Glutamatergic neuron (in vitro differentiated cells): ENCODE results near the gene LPIN2. TPM values are rescaled to one million over a fixed set of nuclear protein-coding genes. Genes with fewer than 3 reads are reported as not detected.

ENCODE experiments used
- DNase-seq: peaks from one replicate; pipeline ENCODE4 v3.0.0; 2022
- H3K27ac Mint-ChIP-seq: one replicate; pipeline ENCODE4 v1.8.0; 2020; ENCODE audit warnings: mild to moderate bottlenecking, mixed read lengths, inconsistent platforms; ENCODE audit not compliant: unreplicated experiment
- H3K27me3 Mint-ChIP-seq: one replicate; pipeline ENCODE4 v1.8.0; 2020; ENCODE audit warnings: mild to moderate bottlenecking, moderate library complexity, mixed read lengths, inconsistent platforms; ENCODE audit not compliant: unreplicated experiment
- H3K36me3 Mint-ChIP-seq: one replicate; pipeline ENCODE4 v1.8.0; 2020; ENCODE audit warnings: mild to moderate bottlenecking, mixed read lengths, inconsistent platforms; ENCODE audit not compliant: unreplicated experiment
- H3K4me1 Mint-ChIP-seq: one replicate; pipeline ENCODE4 v1.8.0; 2020; ENCODE audit warnings: mild to moderate bottlenecking, low read depth, mixed read lengths, inconsistent platforms; ENCODE audit not compliant: unreplicated experiment
- H3K4me3 Mint-ChIP-seq: one replicate; pipeline ENCODE4 v1.8.0; 2020; ENCODE audit warnings: mild to moderate bottlenecking, mixed read lengths, inconsistent platforms; ENCODE audit not compliant: unreplicated experiment
- H3K9me3 Mint-ChIP-seq: one replicate; pipeline ENCODE4 v1.8.0; 2020; ENCODE audit warnings: mild to moderate bottlenecking, moderate library complexity, mixed read lengths, inconsistent platforms; ENCODE audit not compliant: unreplicated experiment
- total RNA-seq: library from RNA; stranded (reverse); fragmentation: NEBNext Ultra II Directional; extraction: Animal tissue kit (Norgen Biotek cat#: 25700); gene quantifications from one replicate; pipeline ENCODE4 v1.2.1, GENCODE V29; 2021; ENCODE audit not compliant: unreplicated experiment
- TF ChIP-seq, protein P1 (sequence below): fragments of 200-600 bp; sonication (generic); IDR thresholded peaks from one replicate; pipeline ENCODE4 v1.5.0; 2021; ENCODE audit not compliant: partially characterized antibody, unreplicated experiment

LPIN2 gene
- total RNA-seq, 1 donor from 2014 or later: 7.6 TPM

DNA sequence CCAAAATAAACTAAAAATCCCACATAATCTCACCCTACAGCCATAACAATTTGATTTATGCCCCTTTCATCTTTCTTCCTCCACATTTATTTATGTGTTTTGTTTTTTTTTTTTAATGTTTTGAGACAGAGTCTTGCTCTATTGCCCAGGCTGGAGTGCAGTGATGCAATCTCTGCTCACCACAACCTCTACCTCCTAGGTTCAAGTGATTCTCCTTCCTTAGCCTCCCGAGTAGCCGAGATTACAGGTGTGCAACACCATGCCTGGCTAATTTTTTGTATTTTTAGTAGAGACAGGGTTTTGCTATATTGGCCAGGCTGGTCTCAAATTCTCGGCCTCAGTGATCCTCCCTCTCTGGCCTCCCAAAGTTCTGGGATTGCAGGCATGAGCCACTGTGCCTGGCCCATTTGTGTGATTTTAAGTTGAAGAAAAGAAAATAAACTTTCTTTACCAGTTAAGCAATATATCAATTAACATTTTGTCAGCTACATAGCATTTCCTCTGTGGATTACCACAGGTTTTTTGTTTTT, 35.9 kb upstream of the LPIN2 start:
- Mint-ChIP-seq H3K36me3 (peaks cover 15% of the 10 kb centered on the region), H3K27ac (peak overlapping the region; percentile 40), H3K9me3 (peaks cover 9% of the 10 kb centered on the region)

DNA sequence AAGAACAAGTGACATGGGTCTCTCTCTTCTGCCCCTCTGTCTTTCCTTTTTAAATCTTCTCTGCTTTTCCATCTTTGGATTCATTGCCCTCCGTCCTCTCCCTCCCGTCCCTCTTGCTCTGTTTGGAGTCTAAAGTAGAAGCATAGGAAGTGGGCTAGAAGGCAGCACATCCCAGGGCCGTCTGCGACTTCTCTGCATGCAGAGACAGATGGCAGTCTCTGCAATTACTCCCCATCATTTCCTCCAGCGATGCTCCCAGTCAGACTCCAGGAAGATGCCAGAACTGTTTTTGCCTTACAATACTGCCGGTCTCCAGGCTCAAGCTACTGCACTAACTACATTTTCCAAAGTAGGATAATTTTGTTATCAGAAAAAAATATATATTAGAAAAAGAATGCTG, 35.2 kb upstream of the LPIN2 start:
- TF ChIP-seq, protein P1, sequence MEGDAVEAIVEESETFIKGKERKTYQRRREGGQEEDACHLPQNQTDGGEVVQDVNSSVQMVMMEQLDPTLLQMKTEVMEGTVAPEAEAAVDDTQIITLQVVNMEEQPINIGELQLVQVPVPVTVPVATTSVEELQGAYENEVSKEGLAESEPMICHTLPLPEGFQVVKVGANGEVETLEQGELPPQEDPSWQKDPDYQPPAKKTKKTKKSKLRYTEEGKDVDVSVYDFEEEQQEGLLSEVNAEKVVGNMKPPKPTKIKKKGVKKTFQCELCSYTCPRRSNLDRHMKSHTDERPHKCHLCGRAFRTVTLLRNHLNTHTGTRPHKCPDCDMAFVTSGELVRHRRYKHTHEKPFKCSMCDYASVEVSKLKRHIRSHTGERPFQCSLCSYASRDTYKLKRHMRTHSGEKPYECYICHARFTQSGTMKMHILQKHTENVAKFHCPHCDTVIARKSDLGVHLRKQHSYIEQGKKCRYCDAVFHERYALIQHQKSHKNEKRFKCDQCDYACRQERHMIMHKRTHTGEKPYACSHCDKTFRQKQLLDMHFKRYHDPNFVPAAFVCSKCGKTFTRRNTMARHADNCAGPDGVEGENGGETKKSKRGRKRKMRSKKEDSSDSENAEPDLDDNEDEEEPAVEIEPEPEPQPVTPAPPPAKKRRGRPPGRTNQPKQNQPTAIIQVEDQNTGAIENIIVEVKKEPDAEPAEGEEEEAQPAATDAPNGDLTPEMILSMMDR: no peak
- no peak overlapping the region for H3K4me3 Mint-ChIP-seq
- peaks cover 6% of the 10 kb centered on the region for H3K9me3 Mint-ChIP-seq
- H3K27me3 Mint-ChIP-seq: peaks cover 7% of the 10 kb centered on the region
- H3K36me3 Mint-ChIP-seq: peaks cover 9% of the 10 kb centered on the region
- H3K27ac Mint-ChIP-seq: peak overlapping the region; percentile 79
- peak; percentile 28 for DNase-seq
- H3K4me1 Mint-ChIP-seq: peaks cover 11% of the 10 kb centered on the region

More for the DNA sequence above, 35.9 kb upstream of the LPIN2 start:
- no peak for DNase-seq
- TF ChIP-seq, protein P1: no peak
- Mint-ChIP-seq H3K4me3 (no peak overlapping the region), H3K27me3 (peaks cover 7% of the 10 kb centered on the region), H3K4me1 (peaks cover 11% of the 10 kb centered on the region)

DNA sequence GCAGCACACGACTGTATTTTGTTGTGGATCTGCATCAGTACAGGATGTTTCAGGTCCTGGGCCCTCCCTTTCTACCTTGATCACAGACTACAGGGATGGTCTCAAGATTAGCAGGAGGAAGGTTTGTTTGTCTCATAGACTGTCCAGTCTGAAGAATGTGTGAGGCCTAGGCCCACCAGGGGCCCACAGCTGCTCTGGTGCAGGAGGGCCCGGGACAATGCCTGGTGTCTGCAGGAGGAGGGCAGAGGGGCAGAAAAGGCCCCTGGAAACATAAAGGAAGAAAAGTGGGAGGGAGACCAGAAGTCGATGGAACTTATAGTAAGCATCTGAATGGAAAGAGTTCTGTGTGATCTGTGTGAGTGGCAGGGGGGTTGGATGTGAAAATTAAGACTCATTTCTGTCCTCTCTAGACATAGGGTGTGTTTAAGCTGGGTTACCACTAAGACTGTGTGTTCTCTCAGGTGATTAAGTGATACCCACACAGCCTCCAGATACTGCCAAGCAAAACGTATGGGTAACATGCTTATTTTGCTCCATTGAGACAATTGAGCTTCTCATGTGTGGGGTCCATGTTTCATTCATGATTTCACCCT, 33.4 kb upstream of the LPIN2 start:
- peaks cover 5% of the 10 kb centered on the region for H3K27me3 Mint-ChIP-seq
- H3K27ac Mint-ChIP-seq: no peak overlapping the region
- H3K4me3 Mint-ChIP-seq: no peak overlapping the region
- peaks cover 11% of the 10 kb centered on the region for H3K4me1 Mint-ChIP-seq
- H3K9me3 Mint-ChIP-seq: peaks cover 3% of the 10 kb centered on the region
- TF ChIP-seq, protein P1: no peak
- no peaks in the 10 kb centered on the region for H3K36me3 Mint-ChIP-seq
- DNase-seq: no peak

DNA sequence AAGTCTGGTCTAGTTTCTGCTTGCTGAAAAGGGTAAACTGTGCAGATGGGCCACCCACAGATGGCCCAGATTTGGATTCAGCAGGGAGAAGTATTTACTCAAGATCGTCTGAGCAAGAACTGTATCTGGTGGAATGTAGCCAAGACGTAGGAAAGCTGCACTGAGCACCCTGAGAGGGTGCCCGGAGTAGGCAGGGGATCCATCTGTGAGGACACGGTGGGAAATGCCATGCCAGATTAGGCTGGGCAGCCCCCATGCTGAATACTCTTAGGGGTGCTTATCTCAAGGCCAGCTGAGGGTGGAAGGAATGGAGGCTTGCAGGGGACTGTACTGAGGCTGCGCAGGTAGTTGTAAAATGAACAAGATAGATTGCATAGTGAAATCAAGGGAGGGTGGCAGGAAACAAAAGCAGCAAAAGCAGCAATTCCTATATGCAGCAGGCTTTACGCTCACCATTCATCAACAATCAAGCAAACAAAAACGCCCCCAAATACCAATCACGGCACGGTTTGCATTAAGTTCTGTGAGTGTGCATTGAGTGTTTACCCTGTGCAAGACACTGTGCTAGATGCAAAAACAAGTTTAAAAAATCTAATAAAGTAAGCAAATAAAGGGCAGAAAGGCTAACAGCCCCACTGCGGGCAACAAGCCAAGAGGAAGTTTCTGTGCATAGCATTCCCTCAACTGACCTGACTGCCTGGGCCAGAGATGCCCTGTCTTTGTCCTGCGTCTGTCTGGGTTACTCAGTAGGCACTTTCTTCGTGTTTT, 32.2 kb upstream of the LPIN2 start:
- TF ChIP-seq, protein P1: no peak
- peaks cover 5% of the 10 kb centered on the region for H3K27me3 Mint-ChIP-seq
- H3K4me1 Mint-ChIP-seq: peaks cover 10% of the 10 kb centered on the region
- H3K4me3 Mint-ChIP-seq: no peak overlapping the region
- no peaks in the 10 kb centered on the region for H3K36me3 Mint-ChIP-seq
- peaks cover 3% of the 10 kb centered on the region for H3K9me3 Mint-ChIP-seq
- no peak for DNase-seq
- peak overlapping the region; percentile 33 for H3K27ac Mint-ChIP-seq

DNA sequence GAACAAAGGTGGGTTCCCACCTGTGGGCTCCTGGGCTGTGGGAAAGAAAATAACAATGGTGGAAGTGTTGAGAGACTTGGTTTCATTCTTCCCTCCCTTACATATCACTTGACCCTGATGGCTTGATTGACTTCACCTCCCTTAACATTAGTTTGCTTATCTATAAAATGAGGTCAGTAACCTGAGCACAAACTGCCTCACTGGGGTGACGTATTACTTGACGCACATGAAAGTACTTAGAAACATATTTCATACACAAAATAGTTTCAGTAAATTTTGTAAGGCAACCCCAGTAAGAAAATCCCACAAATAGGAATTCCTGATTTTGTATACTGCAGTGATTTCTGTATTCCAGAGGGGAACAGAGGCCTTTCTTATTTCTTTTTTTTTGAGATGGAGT, 29.4 kb upstream of the LPIN2 start:
- peaks cover 3% of the 10 kb centered on the region for H3K27me3 Mint-ChIP-seq
- H3K4me1 Mint-ChIP-seq: peaks cover 5% of the 10 kb centered on the region
- H3K36me3 Mint-ChIP-seq: no peaks in the 10 kb centered on the region
- no peak overlapping the region for H3K4me3 Mint-ChIP-seq
- H3K9me3 Mint-ChIP-seq: no peaks in the 10 kb centered on the region
- TF ChIP-seq, protein P1: no peak
- H3K27ac Mint-ChIP-seq: no peak overlapping the region
- DNase-seq: no peak
